Erythroblast (primary cell): Measurements from ENCODE around the gene CDH8.

Experiments used
- GATA1 ChIP-seq: IDR thresholded peaks from 2 replicates; pipeline ENCODE4 v1.6.1; 2011; ENCODE audit warnings: low read depth, mild to moderate bottlenecking, control low read depth, low read length, moderate library complexity
- POLR2A ChIP-seq: IDR thresholded peaks from 2 replicates; pipeline ENCODE4 v1.6.1; 2011; ENCODE audit warnings: mild to moderate bottlenecking, low read length

- TF ChIP-seq POLR2A (no peak), GATA1 (no peak)
Observed at GRCh38 chr16:62051942-62052341, 15.7 kb upstream of the CDH8 start.
